Sigmoid colon (tissue), 7 donors: ENCODE results near the gene ERVFRD-1. TPM values are rescaled to one million over a fixed set of nuclear protein-coding genes. Genes with fewer than 3 reads are reported as not detected.

Experiments used
- DNase-seq: peaks from one replicate; pipeline ENCODE4 v3.0.0-alpha.2; 2019
- H3K27ac ChIP-seq, 4 donors: fragments of 200-600 bp; sonication (generic); one replicate each; pipeline ENCODE4 v1.5.1; 2016 to 2019; ENCODE audit warnings: mild to moderate bottlenecking in 1 of 4
- H3K27me3 ChIP-seq, 3 donors: fragments of 200-600 bp; sonication (generic); one replicate each; pipeline ENCODE4 v1.5.1; 2019; ENCODE audit warnings: mild to moderate bottlenecking in 1 of 3
- H3K36me3 ChIP-seq, 4 donors: fragments of 200-600 bp; sonication (generic); one replicate each; pipeline ENCODE4 v1.5.1; 2016 to 2019
- H3K4me1 ChIP-seq, 4 donors: fragments of 200-600 bp; sonication (generic); one replicate each; pipeline ENCODE4 v1.5.1; 2017 to 2019
- H3K4me3 ChIP-seq, 4 donors: fragments of 200-600 bp; sonication (generic); one replicate each; pipeline ENCODE4 v1.5.1; 2017 to 2019; ENCODE audit warnings: mild to moderate bottlenecking in 2 of 4, moderate library complexity in 1 of 4
- H3K9me3 ChIP-seq, 4 donors: fragments of 200-600 bp in 3 of 4; sonication (generic) in 3 of 4; one replicate each; pipeline versions ENCODE4 v1.5.1 to v1.6.1; 2013 to 2019
- EP300 ChIP-seq, 4 donors: sonication (generic); formaldehyde crosslinking; IDR thresholded peaks; one replicate each; pipeline ENCODE4 v1.6.1; 2017; ENCODE audit warnings: antibody characterized with exemption in 4 of 4
- POLR2A ChIP-seq, 2 donors: fragments of 450-650 bp; IDR thresholded peaks; one replicate each; pipeline ENCODE4 v1.6.1; 2016; ENCODE audit warnings: antibody characterized with exemption in 2 of 2, mild to moderate bottlenecking in 2 of 2, moderate library complexity in 2 of 2
- POLR2AphosphoS5 ChIP-seq, 4 donors: sonication (generic); formaldehyde crosslinking; IDR thresholded peaks; one replicate each; pipeline ENCODE4 v1.6.1; 2017; ENCODE audit warnings: antibody characterized with exemption in 4 of 4
- WGBS, 2 donors: extraction: QIAGEN DNeasy Blood & Tissue Kit; methylation state at CpG; one replicate each; pipeline ENCODE4 v1.1.7; 2013; 5-methylcytosine and 5-hydroxymethylcytosine counted together
- intact Hi-C: fragments of 100-400 bp; cut with DNase I; formaldehyde crosslinking; loops from one replicate; pipeline ENCODE4 v1.15.1; 2023
- polyA plus RNA-seq, 3 donors: library from polyadenylated mRNA; stranded (reverse); fragments of 200-250 nt; gene quantifications; one replicate each; pipeline ENCODE4 v1.2.3, GENCODE V29; 2013
- total RNA-seq, 4 donors: library from RNA; depleted of rRNA; stranded (reverse); fragments of >200 nt; gene quantifications; one replicate each; pipeline ENCODE4 v1.1.0, GENCODE V29; 2016
- TF ChIP-seq, protein P1 (sequence below), 4 experiments: fragments of 450-650 bp in 3 of 4; fragments of 200-600 bp in 1 of 4; IDR thresholded peaks; one replicate each; pipeline ENCODE4 v1.5.1; 2016 to 2019; ENCODE audit warnings: antibody characterized with exemption in 4 of 4, mild to moderate bottlenecking in 3 of 4, moderate library complexity in 2 of 4
- donor health status: healthy with polysubstance abuse.
- donor health status: Bipolar disorder and iron deficiency.
- donor health status: healthy.

ERVFRD-1 gene
- total and polyA plus RNA-seq, 7 donors = 0.03 to 0.60 (median 0.36) TPM; not detected in 4

DNA sequence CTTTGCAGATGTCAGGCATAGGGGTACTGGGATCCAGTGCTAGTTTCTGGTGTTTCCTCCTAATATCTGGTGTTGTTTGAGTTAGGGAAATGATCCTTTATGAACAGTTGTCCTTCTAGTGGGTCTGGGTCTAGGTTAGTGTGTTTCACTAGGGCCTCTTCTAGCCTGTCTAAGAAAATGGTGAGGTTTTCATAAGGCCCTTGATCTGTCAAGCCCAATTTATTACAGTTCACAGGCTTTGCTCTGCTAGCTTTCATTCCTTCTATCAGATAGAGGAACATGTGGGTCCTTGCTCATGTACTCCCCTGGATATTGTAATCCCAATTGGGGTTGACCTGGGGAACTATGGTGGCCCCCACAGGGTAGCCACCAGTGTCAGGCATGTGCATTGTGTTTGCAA, 2.8 kb downstream of the ERVFRD-1 start:
- Histone ChIP-seq H3K4me1 (no peaks in the 10 kb centered on the region), H3K27ac (no peak overlapping the region), H3K4me3 (no peak overlapping the region), H3K9me3 (no peaks in the 10 kb centered on the region), H3K36me3 (no peaks in the 10 kb centered on the region), H3K27me3 (no peaks in the 10 kb centered on the region)
- TF ChIP-seq EP300 (IDR thresholded peaks at IDR 0.05) (no peak), POLR2A (IDR thresholded peaks at IDR 0.05) (no peak)
- TF ChIP-seq, protein P1, sequence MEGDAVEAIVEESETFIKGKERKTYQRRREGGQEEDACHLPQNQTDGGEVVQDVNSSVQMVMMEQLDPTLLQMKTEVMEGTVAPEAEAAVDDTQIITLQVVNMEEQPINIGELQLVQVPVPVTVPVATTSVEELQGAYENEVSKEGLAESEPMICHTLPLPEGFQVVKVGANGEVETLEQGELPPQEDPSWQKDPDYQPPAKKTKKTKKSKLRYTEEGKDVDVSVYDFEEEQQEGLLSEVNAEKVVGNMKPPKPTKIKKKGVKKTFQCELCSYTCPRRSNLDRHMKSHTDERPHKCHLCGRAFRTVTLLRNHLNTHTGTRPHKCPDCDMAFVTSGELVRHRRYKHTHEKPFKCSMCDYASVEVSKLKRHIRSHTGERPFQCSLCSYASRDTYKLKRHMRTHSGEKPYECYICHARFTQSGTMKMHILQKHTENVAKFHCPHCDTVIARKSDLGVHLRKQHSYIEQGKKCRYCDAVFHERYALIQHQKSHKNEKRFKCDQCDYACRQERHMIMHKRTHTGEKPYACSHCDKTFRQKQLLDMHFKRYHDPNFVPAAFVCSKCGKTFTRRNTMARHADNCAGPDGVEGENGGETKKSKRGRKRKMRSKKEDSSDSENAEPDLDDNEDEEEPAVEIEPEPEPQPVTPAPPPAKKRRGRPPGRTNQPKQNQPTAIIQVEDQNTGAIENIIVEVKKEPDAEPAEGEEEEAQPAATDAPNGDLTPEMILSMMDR (IDR thresholded peaks at IDR 0.05) = no peak
- intact Hi-C loops = no loop called here
- DNase-seq = no peak

DNA sequence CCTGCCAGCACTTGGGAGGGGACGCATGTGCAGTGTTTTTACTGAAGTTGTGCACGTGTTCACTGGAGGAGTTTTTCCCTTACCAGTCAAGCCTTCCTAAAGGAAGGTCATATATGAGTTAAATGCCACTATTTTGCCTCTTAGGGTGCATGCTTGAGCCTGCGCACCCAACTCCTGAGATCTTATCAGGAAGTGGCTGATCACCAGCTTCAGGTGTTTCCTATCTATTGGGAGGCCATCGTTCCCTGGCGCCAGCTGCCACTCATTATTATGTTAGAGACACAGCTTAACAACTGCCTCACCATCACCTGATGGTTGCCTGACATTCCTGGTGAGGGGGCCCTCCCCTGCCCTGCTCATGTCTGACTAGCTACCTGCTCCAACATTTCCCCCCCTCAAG, 8.5 kb downstream of the ERVFRD-1 start:
- no peak overlapping the region for H3K27ac ChIP-seq
- 66 to 85% methylated on average over 5 of the region's 5 CpGs for WGBS, 2 donors
- intact Hi-C loops = no loop called here
- H3K36me3 ChIP-seq = no peaks in the 10 kb centered on the region
- H3K9me3 ChIP-seq = no peaks in the 10 kb centered on the region
- no peak overlapping the region for H3K4me3 ChIP-seq
- no peak for DNase-seq
- TF ChIP-seq, protein P1 (IDR thresholded peaks at IDR 0.05) = no peak
- TF ChIP-seq POLR2AphosphoS5 (IDR thresholded peaks at IDR 0.05) = no peak
- no peak for TF ChIP-seq EP300 (IDR thresholded peaks at IDR 0.05)
- H3K27me3 ChIP-seq = no peaks in the 10 kb centered on the region
- H3K4me1 ChIP-seq = no peaks in the 10 kb centered on the region

DNA sequence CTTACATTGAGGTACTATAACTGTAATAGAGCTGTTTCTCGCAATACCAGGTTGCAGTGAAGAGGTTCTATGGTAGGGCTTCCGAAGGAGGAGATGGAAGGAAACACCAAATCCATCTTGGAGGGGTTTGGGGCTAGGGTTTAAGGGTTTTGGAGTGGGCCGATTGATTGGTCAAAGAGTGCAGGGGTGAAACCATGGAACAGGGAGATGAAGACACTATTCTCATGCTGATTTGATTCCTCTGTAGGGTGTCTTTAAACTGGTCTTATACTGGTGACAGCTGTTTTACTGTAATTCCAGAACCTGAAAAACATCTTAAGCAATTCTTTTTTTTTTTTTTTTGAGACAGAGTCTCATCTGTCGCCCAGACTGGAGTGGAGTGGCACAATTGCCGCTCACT, 10.1 kb downstream of the ERVFRD-1 start:
- intact Hi-C loops = no loop called here
- H3K27ac ChIP-seq = no peak overlapping the region
- 98% methylated on average over 5 of the region's 5 CpGs for WGBS, 2 donors

DNA sequence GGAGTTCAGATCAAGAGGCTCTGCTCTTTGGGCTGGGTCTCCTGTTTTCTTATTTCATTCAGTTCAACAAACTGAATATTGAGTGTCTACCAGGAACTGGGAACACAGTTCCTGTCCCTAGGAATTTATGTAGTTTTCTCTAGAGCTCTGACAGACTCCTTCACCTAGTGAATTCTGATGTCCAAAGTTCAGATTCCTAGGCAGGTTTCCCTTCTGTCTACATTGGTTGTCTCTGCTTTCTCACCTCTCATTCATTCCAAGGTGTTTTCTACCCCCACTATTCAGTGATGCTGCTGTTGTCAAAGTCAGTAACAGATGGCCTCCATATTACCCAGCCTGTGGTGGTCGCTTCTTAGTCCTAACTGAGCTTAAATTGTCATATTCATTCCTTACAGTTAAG, 13.5 kb downstream of the ERVFRD-1 start:
- intact Hi-C loops = loop anchor here (10.0 kb wide), 2 partner anchors 353 to 917 kb away; partner anchors contain the start of genes HIVEP1 and TMEM14B
- H3K27me3 ChIP-seq = no peaks in the 10 kb centered on the region
- H3K27ac ChIP-seq = no peak overlapping the region
- H3K36me3 ChIP-seq = no peaks in the 10 kb centered on the region
- DNase-seq = no peak
- TF ChIP-seq EP300 (IDR thresholded peaks at IDR 0.05) = no peak
- TF ChIP-seq POLR2AphosphoS5 (IDR thresholded peaks at IDR 0.05) = no peak
- TF ChIP-seq POLR2A (IDR thresholded peaks at IDR 0.05) = no peak
- TF ChIP-seq, protein P1 (IDR thresholded peaks at IDR 0.05) = no peak
- no peaks in the 10 kb centered on the region for H3K9me3 ChIP-seq
- WGBS, 2 donors = 95 to 97% methylated on average over 1 of the region's 1 CpG
- no peak overlapping the region for H3K4me3 ChIP-seq
- H3K4me1 ChIP-seq = peaks cover 0 to 20% (median 15%) of the 10 kb centered on the region in 4 donors

More for the DNA sequence above, 10.1 kb downstream of the ERVFRD-1 start:
- Histone ChIP-seq H3K27me3 (no peaks in the 10 kb centered on the region), H3K36me3 (no peaks in the 10 kb centered on the region), H3K4me1 (no peaks in the 10 kb centered on the region), H3K4me3 (no peak overlapping the region), H3K9me3 (no peaks in the 10 kb centered on the region)
- no peak for DNase-seq
- TF ChIP-seq EP300 (IDR thresholded peaks at IDR 0.05) (no peak), POLR2A (IDR thresholded peaks at IDR 0.05) (no peak), POLR2AphosphoS5 (IDR thresholded peaks at IDR 0.05) (no peak)
- TF ChIP-seq, protein P1 (IDR thresholded peaks at IDR 0.05) = no peak

DNA sequence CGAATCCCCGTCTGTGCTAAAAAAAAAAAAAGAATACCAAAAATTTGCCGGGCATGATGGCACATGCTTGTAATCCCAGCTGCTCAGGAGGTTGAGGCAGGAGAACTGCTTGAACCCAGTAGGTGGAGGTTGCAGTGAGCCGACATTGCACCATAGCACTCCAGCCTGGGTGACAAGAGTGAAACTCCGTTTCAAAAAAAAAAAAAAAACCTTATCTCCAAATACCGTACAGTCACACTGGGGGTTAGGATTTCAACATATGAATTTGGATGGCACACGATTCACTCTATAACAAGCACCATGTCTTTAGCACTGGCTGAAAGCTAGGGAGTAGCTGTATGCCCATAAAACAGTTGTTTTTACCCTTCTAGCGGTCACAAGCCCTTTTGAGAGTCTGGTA, 14.0 kb downstream of the ERVFRD-1 start:
- TF ChIP-seq, protein P1 (IDR thresholded peaks at IDR 0.05) = no peak
- TF ChIP-seq EP300 (IDR thresholded peaks at IDR 0.05) (no peak), POLR2A (IDR thresholded peaks at IDR 0.05) (no peak), POLR2AphosphoS5 (IDR thresholded peaks at IDR 0.05) (no peak)
- Histone ChIP-seq H3K9me3 (no peaks in the 10 kb centered on the region), H3K36me3 (no peaks in the 10 kb centered on the region), H3K27me3 (no peaks in the 10 kb centered on the region), H3K4me3 (no peak overlapping the region), H3K4me1 (peaks cover 0 to 24% (median 18%) of the 10 kb centered on the region in 4 donors), H3K27ac (no peak overlapping the region)
- intact Hi-C loops = loop anchor here (10.0 kb wide), 2 partner anchors 353 to 917 kb away; partner anchors contain the start of genes HIVEP1 and TMEM14B
- DNase-seq = no peak
- 87 to 91% methylated on average over 8 of the region's 8 CpGs for WGBS, 2 donors
